SU-DHL-6 (cell line): Measurements from ENCODE around the gene RANGAP1.

Source experiments
- EZH2phosphoT487 ChIP-seq: fragments of 200-600 bp; sonication (generic), shearing (Covaris generic); conservative IDR thresholded peaks from 2 replicates; pipeline ENCODE4 v1.6.1; 2018; ENCODE audit warnings: mild to moderate bottlenecking, antibody characterized with exemption, low read length, moderate library complexity, mixed read lengths
- TF ChIP-seq, protein P1 (sequence below): fragments of 200-600 bp; sonication (generic); IDR thresholded peaks from one replicate; pipeline ENCODE4 v1.5.1; 2017; ENCODE audit warnings: antibody characterized with exemption, mild to moderate bottlenecking, low read length, moderate library complexity; ENCODE audit not compliant: insufficient read depth, poor library complexity, severe bottlenecking

GRCh38 chr22:41320416-41321240 is 34.6 kb upstream of the RANGAP1 start:
- TF ChIP-seq, protein P1, sequence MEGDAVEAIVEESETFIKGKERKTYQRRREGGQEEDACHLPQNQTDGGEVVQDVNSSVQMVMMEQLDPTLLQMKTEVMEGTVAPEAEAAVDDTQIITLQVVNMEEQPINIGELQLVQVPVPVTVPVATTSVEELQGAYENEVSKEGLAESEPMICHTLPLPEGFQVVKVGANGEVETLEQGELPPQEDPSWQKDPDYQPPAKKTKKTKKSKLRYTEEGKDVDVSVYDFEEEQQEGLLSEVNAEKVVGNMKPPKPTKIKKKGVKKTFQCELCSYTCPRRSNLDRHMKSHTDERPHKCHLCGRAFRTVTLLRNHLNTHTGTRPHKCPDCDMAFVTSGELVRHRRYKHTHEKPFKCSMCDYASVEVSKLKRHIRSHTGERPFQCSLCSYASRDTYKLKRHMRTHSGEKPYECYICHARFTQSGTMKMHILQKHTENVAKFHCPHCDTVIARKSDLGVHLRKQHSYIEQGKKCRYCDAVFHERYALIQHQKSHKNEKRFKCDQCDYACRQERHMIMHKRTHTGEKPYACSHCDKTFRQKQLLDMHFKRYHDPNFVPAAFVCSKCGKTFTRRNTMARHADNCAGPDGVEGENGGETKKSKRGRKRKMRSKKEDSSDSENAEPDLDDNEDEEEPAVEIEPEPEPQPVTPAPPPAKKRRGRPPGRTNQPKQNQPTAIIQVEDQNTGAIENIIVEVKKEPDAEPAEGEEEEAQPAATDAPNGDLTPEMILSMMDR: no peak
- no peak for TF ChIP-seq EZH2phosphoT487
